Upper lobe of right lung (tissue), 1 donor: ENCODE measurements around the gene ABLIM2. TPM values are rescaled to one million over a fixed set of nuclear protein-coding genes. Genes with fewer than 3 reads are reported as not detected.

Experiments used
- ATAC-seq: fragments of 200-7000 bp; cut with Tn5 transposase; one replicate; pipeline ENCODE4 v1.9.1; 2020; ENCODE audit warnings: mild to moderate bottlenecking, moderate library complexity
- DNase-seq: peaks from one replicate; pipeline ENCODE4 v3.0.0-alpha.2; 2020
- H3K27ac ChIP-seq: fragments of 200-600 bp; one replicate; pipeline ENCODE4 v1.8.0; 2022
- H3K27me3 ChIP-seq: fragments of 200-600 bp; one replicate; pipeline ENCODE4 v1.8.0; 2022; ENCODE audit warnings: mild to moderate bottlenecking
- H3K36me3 ChIP-seq: fragments of 200-600 bp; one replicate; pipeline ENCODE4 v1.8.0; 2022
- H3K4me1 ChIP-seq: fragments of 200-600 bp; one replicate; pipeline ENCODE4 v1.8.0; 2022
- H3K4me3 ChIP-seq: fragments of 200-600 bp; one replicate; pipeline ENCODE4 v1.8.0; 2022; ENCODE audit warnings: mild to moderate bottlenecking
- H3K9me3 ChIP-seq: fragments of 200-600 bp; one replicate; pipeline ENCODE4 v1.8.0; 2022
- CTCF ChIP-seq: fragments of 200-600 bp; IDR thresholded peaks from one replicate; pipeline ENCODE4 v1.8.0; 2022; ENCODE audit warnings: antibody characterized with exemption
- intact Hi-C: fragments of 100-400 bp; cut with DNase I; formaldehyde crosslinking; loops from one replicate; pipeline ENCODE4 v1.11.0; 2022
- total RNA-seq: library from RNA; stranded (reverse); fragmentation: NEBNext Ultra II Directional; extraction: Animal tissue kit (Norgen Biotek cat#: 25700); gene quantifications from one replicate; pipeline ENCODE4 v1.2.1, GENCODE V29; 2021
- donor health status: DM: no; HTN: yes; CAD: no; lungs with severe emphysema.

ABLIM2 gene
- total RNA-seq, 1 donor from 2014 or later: 12.7 TPM

GRCh38 chr4:8033829-8034528, 124.6 kb downstream of the ABLIM2 start:
- TF ChIP-seq CTCF: no peak
- Histone ChIP-seq H3K36me3 (no peaks in the 10 kb centered on the region), H3K4me3 (no peak overlapping the region), H3K27me3 (no peaks in the 10 kb centered on the region), H3K4me1 (no peaks in the 10 kb centered on the region), H3K9me3 (no peaks in the 10 kb centered on the region), H3K27ac (no peak overlapping the region)
- intact Hi-C loops: no loop called here
- no peak for DNase-seq
- ATAC-seq: no peak

- DNase-seq (no peak), ATAC-seq (no peak)
- no peaks in the 10 kb centered on the region for H3K27me3 ChIP-seq
- no peak overlapping the region for H3K27ac ChIP-seq
- intact Hi-C loops: no loop called here
- no peaks in the 10 kb centered on the region for H3K4me1 ChIP-seq
- no peaks in the 10 kb centered on the region for H3K36me3 ChIP-seq
- no peak for TF ChIP-seq CTCF
- H3K4me3 ChIP-seq: no peak overlapping the region
- no peaks in the 10 kb centered on the region for H3K9me3 ChIP-seq
These were observed 125.4 kb downstream of the ABLIM2 start for GRCh38 chr4:8033067-8033755.

- intact Hi-C loops: no loop called here
- no peak for TF ChIP-seq CTCF
- H3K4me3 ChIP-seq: no peak overlapping the region
- DNase-seq (peak; percentile 56), ATAC-seq (no peak)
- H3K36me3 ChIP-seq: no peaks in the 10 kb centered on the region
- no peaks in the 10 kb centered on the region for H3K4me1 ChIP-seq
- H3K27me3 ChIP-seq: no peaks in the 10 kb centered on the region
- no peak overlapping the region for H3K27ac ChIP-seq
- no peaks in the 10 kb centered on the region for H3K9me3 ChIP-seq
These were observed 126.2 kb downstream of the ABLIM2 start for GRCh38 chr4:8032381-8032780.

- intact Hi-C loops: no loop called here
- no peak for TF ChIP-seq CTCF
- no peaks in the 10 kb centered on the region for H3K27me3 ChIP-seq
- no peaks in the 10 kb centered on the region for H3K9me3 ChIP-seq
- no peak for ATAC-seq
- no peak for DNase-seq
- no peaks in the 10 kb centered on the region for H3K4me1 ChIP-seq
- no peak overlapping the region for H3K4me3 ChIP-seq
- no peak overlapping the region for H3K27ac ChIP-seq
- H3K36me3 ChIP-seq: no peaks in the 10 kb centered on the region
These were observed 128.4 kb downstream of the ABLIM2 start for GRCh38 chr4:8030121-8030781.

- intact Hi-C loops: no loop called here
- Histone ChIP-seq H3K27me3 (no peaks in the 10 kb centered on the region), H3K27ac (no peak overlapping the region), H3K9me3 (no peaks in the 10 kb centered on the region), H3K36me3 (no peaks in the 10 kb centered on the region), H3K4me1 (no peaks in the 10 kb centered on the region), H3K4me3 (no peak overlapping the region)
- TF ChIP-seq CTCF: no peak
- ATAC-seq: no peak
- no peak for DNase-seq
These were observed 128.9 kb downstream of the ABLIM2 start for GRCh38 chr4:8029689-8030088.
